ENCODE results near the gene MTNR1B. TPM values are rescaled to one million over a fixed set of nuclear protein-coding genes. Genes with fewer than 3 reads are reported as not detected.

The MTNR1B gene
- total RNA-seq, 1 experiment from 2014 or later = not detected

DNA sequence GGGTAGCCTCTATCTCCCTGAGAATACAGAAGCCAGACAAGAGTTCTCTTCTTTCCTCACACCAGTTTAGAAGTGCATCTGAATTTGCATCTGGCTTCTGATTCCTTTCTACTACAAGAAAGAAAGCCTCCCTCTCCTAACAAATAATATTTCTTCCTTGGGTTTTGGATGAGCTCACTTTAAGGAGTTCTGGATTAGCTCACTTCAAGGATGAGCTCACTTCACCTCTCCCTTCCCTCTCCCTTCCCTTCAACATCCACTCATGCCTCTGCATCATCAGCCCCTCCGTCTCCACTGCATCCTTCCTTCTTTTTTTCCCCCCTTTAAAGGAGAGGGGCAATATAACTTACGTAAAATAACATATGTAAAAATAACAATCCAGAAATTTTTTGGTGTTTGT is 1.6 kb upstream of the MTNR1B start (continued):
- no peak for TF ChIP-seq TCF7L2 (IDR thresholded peaks at IDR 0.05; ENCODE audit: borderline replicate concordance, extremely low read depth, insufficient read depth, insufficient read length)
- no peak for TF ChIP-seq CEBPB (IDR thresholded peaks at IDR 0.05; ENCODE audit: low read depth)
- TF ChIP-seq SIN3A (IDR thresholded peaks at IDR 0.05; ENCODE audit: low read depth) = no peak
- TF ChIP-seq POLR2AphosphoS5 (IDR thresholded peaks at IDR 0.05; ENCODE audit: low read depth, low read length) = no peak
- no peak for TF ChIP-seq EGR1 (IDR thresholded peaks at IDR 0.05; ENCODE audit: low read depth)
- TF ChIP-seq, protein P1, sequence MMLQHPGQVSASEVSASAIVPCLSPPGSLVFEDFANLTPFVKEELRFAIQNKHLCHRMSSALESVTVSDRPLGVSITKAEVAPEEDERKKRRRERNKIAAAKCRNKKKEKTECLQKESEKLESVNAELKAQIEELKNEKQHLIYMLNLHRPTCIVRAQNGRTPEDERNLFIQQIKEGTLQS (IDR thresholded peaks at IDR 0.05) = no peak
- no peak for TF ChIP-seq JUND (IDR thresholded peaks at IDR 0.05)
- no peak for TF ChIP-seq SRF (IDR thresholded peaks at IDR 0.05; ENCODE audit: low read depth)
- TF ChIP-seq EZH2phosphoT487 (IDR thresholded peaks at IDR 0.05; ENCODE audit: borderline replicate concordance) = no peak
- no peak for TF ChIP-seq ELF1 (IDR thresholded peaks at IDR 0.05; ENCODE audit: borderline replicate concordance, low read depth)

DNA sequence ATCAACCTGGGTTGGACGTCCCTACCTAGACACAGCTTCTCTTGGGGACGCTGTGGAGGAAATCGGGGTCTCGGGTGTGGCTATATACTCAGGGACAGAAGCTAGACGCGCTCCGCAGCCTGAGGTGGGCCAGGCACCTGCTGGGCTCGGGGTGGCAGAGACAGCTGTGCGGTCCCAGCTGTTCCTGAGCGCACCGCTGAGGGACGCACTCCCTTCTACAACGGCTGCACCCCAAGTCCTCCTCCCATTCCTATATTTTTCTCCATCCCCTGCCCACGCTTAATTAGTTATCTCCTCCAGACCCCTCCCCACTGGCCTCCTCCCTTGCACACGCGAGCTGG is 188 bp upstream of the MTNR1B start:
- H4K20me1 ChIP-seq (ENCODE audit: insufficient read depth) = no peaks in the 10 kb centered on the region
- H3K4me1 ChIP-seq (ENCODE audit: control insufficient read depth in 1 of 2, insufficient read depth in 2 of 2, low read length in 2 of 2) = no peaks in the 10 kb centered on the region
- H3K9ac ChIP-seq (ENCODE audit: low read length) = no peak overlapping the region
- ATAC-seq (no peak), DNase-seq (ENCODE audit: low read depth, low spot score) (no peak)
- H3K4me3 ChIP-seq (replicated peaks in 1 of 2; ENCODE audit: low read depth in 1 of 2, low read length in 2 of 2) = no peak overlapping the region
- CTCF ChIA-PET = no interaction called here
- no peaks in the 10 kb centered on the region for H3K79me2 ChIP-seq (ENCODE audit: insufficient read depth, low read length)
- no peak overlapping the region for H2AFZ ChIP-seq (ENCODE audit: low read depth, low read length, poor library complexity, severe bottlenecking)
- intact Hi-C loops (cut with micrococcal nuclease) = no loop called here
- no peak overlapping the region for H3K4me2 ChIP-seq (ENCODE audit: low read length)
- RAD21 ChIA-PET (ENCODE audit: low non-redundant PET in 1 of 2, low total read pairs in 2 of 2, uncharacterized antibody in 2 of 2, unreplicated experiment in 2 of 2) = no interaction called here
- no peak overlapping the region for H3K27ac ChIP-seq (ENCODE audit: low read depth, low read length)
- no peaks in the 10 kb centered on the region for H3K9me3 ChIP-seq (ENCODE audit: control insufficient read depth in 1 of 2, insufficient read depth in 1 of 2, low read depth in 1 of 2, low read length in 2 of 2)
- POLR2A ChIA-PET = no interaction called here
- H3K36me3 ChIP-seq (ENCODE audit: control insufficient read depth in 1 of 2, insufficient read depth in 2 of 2, low read length in 2 of 2) = no peaks in the 10 kb centered on the region
- no peaks in the 10 kb centered on the region for H3K9me2 ChIP-seq (ENCODE audit: insufficient read depth)
- TF ChIP-seq, protein P2, sequence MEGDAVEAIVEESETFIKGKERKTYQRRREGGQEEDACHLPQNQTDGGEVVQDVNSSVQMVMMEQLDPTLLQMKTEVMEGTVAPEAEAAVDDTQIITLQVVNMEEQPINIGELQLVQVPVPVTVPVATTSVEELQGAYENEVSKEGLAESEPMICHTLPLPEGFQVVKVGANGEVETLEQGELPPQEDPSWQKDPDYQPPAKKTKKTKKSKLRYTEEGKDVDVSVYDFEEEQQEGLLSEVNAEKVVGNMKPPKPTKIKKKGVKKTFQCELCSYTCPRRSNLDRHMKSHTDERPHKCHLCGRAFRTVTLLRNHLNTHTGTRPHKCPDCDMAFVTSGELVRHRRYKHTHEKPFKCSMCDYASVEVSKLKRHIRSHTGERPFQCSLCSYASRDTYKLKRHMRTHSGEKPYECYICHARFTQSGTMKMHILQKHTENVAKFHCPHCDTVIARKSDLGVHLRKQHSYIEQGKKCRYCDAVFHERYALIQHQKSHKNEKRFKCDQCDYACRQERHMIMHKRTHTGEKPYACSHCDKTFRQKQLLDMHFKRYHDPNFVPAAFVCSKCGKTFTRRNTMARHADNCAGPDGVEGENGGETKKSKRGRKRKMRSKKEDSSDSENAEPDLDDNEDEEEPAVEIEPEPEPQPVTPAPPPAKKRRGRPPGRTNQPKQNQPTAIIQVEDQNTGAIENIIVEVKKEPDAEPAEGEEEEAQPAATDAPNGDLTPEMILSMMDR (IDR thresholded peaks at IDR 0.05 in 2 of 3, conservative IDR thresholded peaks at IDR 0.05 in 1 of 3; ENCODE audit: borderline replicate concordance in 1 of 3, insufficient read depth in 1 of 3, low read depth in 2 of 3, low read length in 2 of 3) = no peak
- TF ChIP-seq SIN3A (IDR thresholded peaks at IDR 0.05; ENCODE audit: low read depth) (no peak), EZH2phosphoT487 (IDR thresholded peaks at IDR 0.05; ENCODE audit: borderline replicate concordance) (no peak), TCF7L2 (IDR thresholded peaks at IDR 0.05; ENCODE audit: borderline replicate concordance, extremely low read depth, insufficient read depth, insufficient read length) (no peak)
- TF ChIP-seq, protein P3, sequence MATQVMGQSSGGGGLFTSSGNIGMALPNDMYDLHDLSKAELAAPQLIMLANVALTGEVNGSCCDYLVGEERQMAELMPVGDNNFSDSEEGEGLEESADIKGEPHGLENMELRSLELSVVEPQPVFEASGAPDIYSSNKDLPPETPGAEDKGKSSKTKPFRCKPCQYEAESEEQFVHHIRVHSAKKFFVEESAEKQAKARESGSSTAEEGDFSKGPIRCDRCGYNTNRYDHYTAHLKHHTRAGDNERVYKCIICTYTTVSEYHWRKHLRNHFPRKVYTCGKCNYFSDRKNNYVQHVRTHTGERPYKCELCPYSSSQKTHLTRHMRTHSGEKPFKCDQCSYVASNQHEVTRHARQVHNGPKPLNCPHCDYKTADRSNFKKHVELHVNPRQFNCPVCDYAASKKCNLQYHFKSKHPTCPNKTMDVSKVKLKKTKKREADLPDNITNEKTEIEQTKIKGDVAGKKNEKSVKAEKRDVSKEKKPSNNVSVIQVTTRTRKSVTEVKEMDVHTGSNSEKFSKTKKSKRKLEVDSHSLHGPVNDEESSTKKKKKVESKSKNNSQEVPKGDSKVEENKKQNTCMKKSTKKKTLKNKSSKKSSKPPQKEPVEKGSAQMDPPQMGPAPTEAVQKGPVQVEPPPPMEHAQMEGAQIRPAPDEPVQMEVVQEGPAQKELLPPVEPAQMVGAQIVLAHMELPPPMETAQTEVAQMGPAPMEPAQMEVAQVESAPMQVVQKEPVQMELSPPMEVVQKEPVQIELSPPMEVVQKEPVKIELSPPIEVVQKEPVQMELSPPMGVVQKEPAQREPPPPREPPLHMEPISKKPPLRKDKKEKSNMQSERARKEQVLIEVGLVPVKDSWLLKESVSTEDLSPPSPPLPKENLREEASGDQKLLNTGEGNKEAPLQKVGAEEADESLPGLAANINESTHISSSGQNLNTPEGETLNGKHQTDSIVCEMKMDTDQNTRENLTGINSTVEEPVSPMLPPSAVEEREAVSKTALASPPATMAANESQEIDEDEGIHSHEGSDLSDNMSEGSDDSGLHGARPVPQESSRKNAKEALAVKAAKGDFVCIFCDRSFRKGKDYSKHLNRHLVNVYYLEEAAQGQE (IDR thresholded peaks at IDR 0.05; ENCODE audit: low read depth) = no peak
- BruUV-seq (replicated peaks) = no TSS peak
- H3K27me3 ChIP-seq (ENCODE audit: insufficient read depth, low read length) = no peaks in the 10 kb centered on the region

Data from HCT116 (cell line).